ENCODE data around the gene HIGD1B. TPM values are rescaled to one million over a fixed set of nuclear protein-coding genes. Genes with fewer than 3 reads are reported as not detected.

Gene HIGD1B
- total and polyA plus RNA-seq, 2 of the 4 experiments (the other 2 are of a cell fraction), result not detected

- no peak overlapping the region for H3K4ac ChIP-seq (ENCODE audit: low read depth, low read length)
- POLR2A ChIA-PET (ENCODE audit: unreplicated experiment), result no interaction called here
- no peak overlapping the region for H3K27ac ChIP-seq (ENCODE audit: insufficient read depth, low read length)
- DNase-seq (peak; percentile 38), ATAC-seq (ENCODE audit: low read depth) (peak; percentile 48; the same call in 1 of the 2 replicates)
- no peak overlapping the region for H3K56ac ChIP-seq (ENCODE audit: extremely low read depth, insufficient read depth, low read length)
- peaks cover 0 to 16% of the 10 kb centered on the region in 2 experiments; a peak in 2 of 4 replicates for H3K79me1 ChIP-seq (ENCODE audit: low read depth in 1 of 2, low read length in 2 of 2)
- H3K36me3 ChIP-seq (ENCODE audit: control insufficient read depth, insufficient read depth, low read length), result peaks cover 54% of the 10 kb centered on the region
- no peak overlapping the region for H2AK9ac ChIP-seq (replicated peaks; ENCODE audit: low read depth, low read length, poor library complexity)
- H2AFZ ChIP-seq (replicated peaks; ENCODE audit: low read length, poor library complexity), result no peak overlapping the region
- H4K20me1 ChIP-seq (ENCODE audit: insufficient read depth, low read length), result no peaks in the 10 kb centered on the region
- no peak overlapping the region for H4K5ac ChIP-seq (ENCODE audit: low read depth, low read length)
- H3K4me3 ChIP-seq (ENCODE audit: insufficient read depth, low read depth, low read length), result no peak overlapping the region
- BruUV-seq (replicated peaks), result no TSS peak
- no peaks in the 10 kb centered on the region for H3K9me3 ChIP-seq (ENCODE audit: control insufficient read depth, insufficient read depth, low read length)
- dilution Hi-C loops (cut with HindIII; ENCODE audit: low sequenced_read_pairs, unreplicated experiment), result no loop called here
- no peak overlapping the region for H3K4me2 ChIP-seq (ENCODE audit: low read depth, low read length)
- CTCF ChIA-PET, result interaction anchor here (0.6 to 2.7 kb wide), 9 partner anchors 10 to 108 kb away, joined by 3 to 18 read pairs (median 4); no protein-coding TSS in a partner anchor
- no peak overlapping the region for H3K14ac ChIP-seq (replicated peaks; ENCODE audit: low read depth, low read length)
- in situ Hi-C loops (cut with MboI; ENCODE audit: low sequenced_read_pairs), result no loop called here
- H3K23ac ChIP-seq (ENCODE audit: low read depth, low read length), result no peak overlapping the region
- no peaks in the 10 kb centered on the region for H3K9me1 ChIP-seq (ENCODE audit: insufficient read depth, low read length)
- TF ChIP-seq ELK1 (IDR thresholded peaks at IDR 0.05; ENCODE audit: borderline replicate concordance, low read depth, low read length) (no peak), NFE2L2 (IDR thresholded peaks at IDR 0.05; ENCODE audit: low read depth, low read length) (no peak), POLR2A (IDR thresholded peaks at IDR 0.05; ENCODE audit: low read depth, low read length) (no peak), RFX5 (IDR thresholded peaks at IDR 0.05; ENCODE audit: low read depth, low read length) (no peak), MAZ (IDR thresholded peaks at IDR 0.05; ENCODE audit: borderline replicate concordance, low read depth, low read length) (no peak), CEBPB (IDR thresholded peaks at IDR 0.05; ENCODE audit: low read depth, low read length) (no peak), CHD1 (IDR thresholded peaks at IDR 0.05; ENCODE audit: low read depth, low read length) (no peak), MXI1 (IDR thresholded peaks at IDR 0.05; ENCODE audit: borderline replicate concordance, low read depth, low read length) (no peak), SMC3 (IDR thresholded peaks at IDR 0.05; ENCODE audit: low read depth, low read length) (peak; percentile 66), BHLHE40 (IDR thresholded peaks at IDR 0.05; ENCODE audit: low read depth, low read length) (no peak), RAD21 (IDR thresholded peaks at IDR 0.05; ENCODE audit: low read length) (peak; percentile 51), RCOR1 (IDR thresholded peaks at IDR 0.05; ENCODE audit: insufficient replicate concordance, low read length) (no peak), CTCF (conservative IDR thresholded peaks at IDR 0.05; ENCODE audit: low read depth, low read length) (peak; percentile 66)
- no peak overlapping the region for H2BK15ac ChIP-seq (ENCODE audit: low read depth, low read length)
- no peak overlapping the region for H2BK5ac ChIP-seq (ENCODE audit: low read depth, low read length, poor library complexity, severe bottlenecking)
- intact Hi-C loops (cut with micrococcal nuclease), result loop anchor here (1.0 kb wide), 2 partner anchors 13 to 103 kb away; no protein-coding TSS in a partner anchor
- H3K9ac ChIP-seq (ENCODE audit: low read depth, low read length), result no peak overlapping the region
- WGBS, 2 experiments (ENCODE audit: extremely low coverage in 2 of 2, insufficient read length in 1 of 2), result no CpG with 5 or more reads among the region's 6 CpGs
- no peaks in the 10 kb centered on the region for H3K4me1 ChIP-seq (ENCODE audit: control insufficient read depth, insufficient read depth, low read length)
- H4K91ac ChIP-seq (ENCODE audit: insufficient read depth, low read depth, low read length), result no peak overlapping the region
- H2AK5ac ChIP-seq (ENCODE audit: low read depth, low read length), result no peak overlapping the region
- no peak overlapping the region for H4K8ac ChIP-seq (ENCODE audit: low read depth in 2 of 2, low read length in 2 of 2)
- no peak overlapping the region for H2BK120ac ChIP-seq (ENCODE audit: low read depth, low read length)
- H3K27me3 ChIP-seq (ENCODE audit: control insufficient read depth, insufficient read depth, low read length), result no peaks in the 10 kb centered on the region
- H3K18ac ChIP-seq (ENCODE audit: low read depth, low read length), result no peak overlapping the region
- no peak overlapping the region for H2BK20ac ChIP-seq (ENCODE audit: low read depth, low read length)
These were observed 31.0 kb downstream of the HIGD1B start for GRCh38 chr17:44878627-44879221.

All from IMR-90 (cell line).